ENCODE data around the gene PCMTD2.
"Not testable (repeated sequence)": the region's sequence is repeated elsewhere in the genome, so short reads cannot be mapped to it uniquely, and the experiment has no call there.

Gene PCMTD2

DNA sequence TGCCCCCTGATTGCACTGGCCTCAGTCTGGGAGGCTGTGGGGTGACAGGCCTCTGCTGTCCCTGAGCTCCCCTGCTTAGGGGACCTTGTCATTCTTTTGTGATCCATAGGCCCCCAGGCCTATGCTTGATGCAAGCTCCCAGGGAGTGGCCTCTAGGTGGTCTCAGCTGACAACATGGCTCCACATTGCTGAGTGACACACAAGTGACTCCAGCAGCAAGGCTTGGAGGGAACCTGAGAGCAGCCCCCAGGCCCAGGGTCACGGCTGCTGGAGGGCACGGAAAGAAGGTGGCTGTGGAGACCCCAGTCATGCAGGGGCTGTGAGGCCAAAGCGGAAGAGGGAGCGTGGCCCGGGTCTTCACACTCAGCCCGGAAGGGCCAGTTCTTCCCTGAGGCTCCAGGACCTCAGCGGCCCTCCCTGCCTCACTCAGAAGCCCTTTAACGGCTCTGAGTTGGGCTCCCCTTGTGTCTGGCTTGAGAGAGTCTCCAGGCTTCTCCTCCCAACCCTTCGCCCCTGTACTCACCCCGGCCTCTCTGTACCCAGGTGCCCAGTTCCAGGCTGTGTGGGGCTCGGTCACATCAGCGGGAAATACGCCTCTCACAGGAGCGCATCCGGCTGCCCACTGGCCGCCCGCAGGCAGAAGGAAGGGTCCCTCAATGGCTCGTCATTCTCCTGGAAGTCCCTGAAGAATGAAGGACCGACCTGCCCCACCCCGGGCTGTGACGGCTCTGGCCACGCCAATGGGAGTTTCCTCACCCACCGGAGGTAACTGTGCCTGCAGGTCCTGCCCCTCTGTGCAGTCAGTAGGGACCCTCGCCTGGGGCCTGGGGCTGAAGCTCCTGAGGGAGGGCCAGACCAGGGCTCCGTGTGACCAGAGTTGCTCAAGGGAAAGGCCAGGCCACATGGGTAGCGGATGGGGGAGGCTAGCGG lies 23.7 kb upstream of the PCMTD2 start:
- H3K4me3 ChIP-seq (ENCODE audit: control insufficient read depth, low read depth, low read length) = no peak overlapping the region
- TF ChIP-seq, protein P1, sequence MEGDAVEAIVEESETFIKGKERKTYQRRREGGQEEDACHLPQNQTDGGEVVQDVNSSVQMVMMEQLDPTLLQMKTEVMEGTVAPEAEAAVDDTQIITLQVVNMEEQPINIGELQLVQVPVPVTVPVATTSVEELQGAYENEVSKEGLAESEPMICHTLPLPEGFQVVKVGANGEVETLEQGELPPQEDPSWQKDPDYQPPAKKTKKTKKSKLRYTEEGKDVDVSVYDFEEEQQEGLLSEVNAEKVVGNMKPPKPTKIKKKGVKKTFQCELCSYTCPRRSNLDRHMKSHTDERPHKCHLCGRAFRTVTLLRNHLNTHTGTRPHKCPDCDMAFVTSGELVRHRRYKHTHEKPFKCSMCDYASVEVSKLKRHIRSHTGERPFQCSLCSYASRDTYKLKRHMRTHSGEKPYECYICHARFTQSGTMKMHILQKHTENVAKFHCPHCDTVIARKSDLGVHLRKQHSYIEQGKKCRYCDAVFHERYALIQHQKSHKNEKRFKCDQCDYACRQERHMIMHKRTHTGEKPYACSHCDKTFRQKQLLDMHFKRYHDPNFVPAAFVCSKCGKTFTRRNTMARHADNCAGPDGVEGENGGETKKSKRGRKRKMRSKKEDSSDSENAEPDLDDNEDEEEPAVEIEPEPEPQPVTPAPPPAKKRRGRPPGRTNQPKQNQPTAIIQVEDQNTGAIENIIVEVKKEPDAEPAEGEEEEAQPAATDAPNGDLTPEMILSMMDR (conservative IDR thresholded peaks at IDR 0.05; ENCODE audit: control insufficient read depth, insufficient read depth, low read depth, low read length) = no peak
- DNase-seq (ENCODE audit: low read depth) = no peak

DNA sequence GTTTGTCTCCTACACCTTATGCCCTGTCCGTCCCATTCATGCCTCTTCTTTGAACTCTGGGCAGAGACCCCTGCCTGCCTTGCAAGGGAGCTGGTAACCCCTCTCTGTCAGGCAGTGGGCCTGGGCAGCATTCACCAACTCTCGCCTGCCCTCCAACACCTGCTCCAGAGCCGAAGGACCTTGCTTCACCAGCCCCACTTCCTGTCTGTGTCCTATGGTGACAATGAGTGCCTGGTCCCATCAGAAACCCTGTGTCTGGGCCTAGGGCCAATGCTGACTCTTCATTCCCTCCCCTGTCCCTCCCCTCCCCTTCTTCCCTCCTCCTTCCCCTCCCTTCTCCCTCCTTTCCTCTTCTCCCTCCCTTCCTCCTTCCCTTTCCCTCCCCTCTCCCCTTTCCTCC lies 22.8 kb upstream of the PCMTD2 start:
- no peak overlapping the region for H3K4me3 ChIP-seq (ENCODE audit: control insufficient read depth, low read depth, low read length)
- TF ChIP-seq, protein P1 (conservative IDR thresholded peaks at IDR 0.05; ENCODE audit: control insufficient read depth, insufficient read depth, low read depth, low read length) = no peak
- DNase-seq (ENCODE audit: low read depth) = no peak

DNA sequence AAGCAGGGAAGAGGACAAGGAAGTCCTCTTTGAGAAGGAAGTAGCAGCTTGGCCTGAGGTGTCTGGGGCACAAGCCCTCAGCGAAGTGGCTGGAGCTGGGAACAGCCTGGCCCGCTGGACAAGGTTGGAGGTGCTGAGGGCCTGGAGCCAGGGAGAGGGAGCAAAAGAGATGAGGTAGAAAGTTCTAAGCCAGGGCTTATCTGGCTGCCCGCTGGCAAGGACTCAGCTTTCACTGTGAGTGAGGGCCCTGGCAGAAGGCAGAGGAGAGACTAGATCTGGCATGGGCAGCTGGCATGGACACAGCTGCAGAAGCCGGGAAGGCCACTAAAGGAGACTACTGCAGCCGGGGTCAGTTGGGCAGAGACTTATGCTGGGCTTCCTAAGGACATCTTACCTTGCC lies 21.8 kb upstream of the PCMTD2 start:
- TF ChIP-seq, protein P1 (conservative IDR thresholded peaks at IDR 0.05; ENCODE audit: control insufficient read depth, insufficient read depth, low read depth, low read length) = no peak
- DNase-seq (ENCODE audit: low read depth) = no peak
- H3K4me3 ChIP-seq (ENCODE audit: control insufficient read depth, low read depth, low read length) = no peak overlapping the region

DNA sequence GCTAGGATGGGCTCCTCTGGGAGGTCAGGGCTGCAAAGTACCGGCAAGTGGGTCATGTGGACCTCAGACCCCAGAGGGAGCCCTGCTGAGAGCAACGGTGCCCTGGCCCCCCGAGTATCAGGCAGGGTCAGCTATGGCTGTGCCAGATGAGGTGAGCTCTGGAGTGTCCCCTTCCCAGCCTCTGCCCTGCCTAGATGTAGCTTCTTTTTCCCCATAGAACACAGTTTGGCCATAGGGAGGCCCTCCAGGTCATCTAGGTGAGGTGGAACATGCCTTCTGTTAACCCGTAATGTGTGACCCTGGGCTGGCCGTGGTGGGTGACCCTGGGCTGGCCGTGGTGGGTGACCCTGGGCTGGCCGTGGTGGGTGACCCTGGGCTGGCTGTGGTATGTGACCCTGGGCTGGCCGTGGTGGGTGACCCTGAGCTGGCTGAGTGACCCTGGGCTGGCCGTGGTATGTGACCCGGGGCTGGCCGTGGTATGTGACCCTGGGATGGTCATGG lies 21.2 kb upstream of the PCMTD2 start:
- H3K4me3 ChIP-seq (ENCODE audit: control insufficient read depth, low read depth, low read length) = no peak overlapping the region
- TF ChIP-seq, protein P1 (conservative IDR thresholded peaks at IDR 0.05; ENCODE audit: control insufficient read depth, insufficient read depth, low read depth, low read length) = no peak
- DNase-seq (ENCODE audit: low read depth) = no peak

DNA sequence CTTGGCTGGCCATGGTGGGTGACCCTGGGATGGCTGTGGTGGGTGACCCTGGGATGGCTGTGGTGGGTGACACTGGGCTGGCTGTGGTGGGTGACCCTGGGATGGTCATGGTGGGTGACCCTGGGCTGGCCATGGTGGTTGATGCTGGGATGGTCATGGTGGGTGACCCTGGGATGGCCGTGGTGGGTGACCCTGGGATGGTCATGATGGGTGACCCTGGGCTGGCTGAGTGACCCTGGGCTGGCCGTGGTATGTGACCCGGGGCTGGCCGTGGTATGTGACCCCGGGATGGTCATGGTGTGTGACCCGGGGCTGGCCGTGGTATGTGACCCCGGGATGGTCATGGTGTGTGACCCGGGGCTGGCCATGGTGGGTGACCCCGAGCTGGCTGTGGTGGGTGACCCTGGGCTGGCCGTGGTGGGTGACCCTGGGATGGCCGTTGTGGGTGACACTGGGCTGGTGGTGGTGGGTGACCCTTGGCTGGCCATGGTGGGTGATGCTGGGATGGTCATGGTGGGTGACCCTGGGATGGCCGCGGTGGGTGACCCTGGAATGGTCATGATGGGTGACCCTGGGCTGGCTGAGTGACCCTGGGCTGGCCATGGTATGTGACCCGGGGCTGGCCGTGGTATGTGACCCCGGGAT lies 20.5 kb upstream of the PCMTD2 start:
- DNase-seq (ENCODE audit: low read depth); H3K4me3 ChIP-seq (ENCODE audit: control insufficient read depth, low read depth, low read length): not testable (repeated sequence)

DNA sequence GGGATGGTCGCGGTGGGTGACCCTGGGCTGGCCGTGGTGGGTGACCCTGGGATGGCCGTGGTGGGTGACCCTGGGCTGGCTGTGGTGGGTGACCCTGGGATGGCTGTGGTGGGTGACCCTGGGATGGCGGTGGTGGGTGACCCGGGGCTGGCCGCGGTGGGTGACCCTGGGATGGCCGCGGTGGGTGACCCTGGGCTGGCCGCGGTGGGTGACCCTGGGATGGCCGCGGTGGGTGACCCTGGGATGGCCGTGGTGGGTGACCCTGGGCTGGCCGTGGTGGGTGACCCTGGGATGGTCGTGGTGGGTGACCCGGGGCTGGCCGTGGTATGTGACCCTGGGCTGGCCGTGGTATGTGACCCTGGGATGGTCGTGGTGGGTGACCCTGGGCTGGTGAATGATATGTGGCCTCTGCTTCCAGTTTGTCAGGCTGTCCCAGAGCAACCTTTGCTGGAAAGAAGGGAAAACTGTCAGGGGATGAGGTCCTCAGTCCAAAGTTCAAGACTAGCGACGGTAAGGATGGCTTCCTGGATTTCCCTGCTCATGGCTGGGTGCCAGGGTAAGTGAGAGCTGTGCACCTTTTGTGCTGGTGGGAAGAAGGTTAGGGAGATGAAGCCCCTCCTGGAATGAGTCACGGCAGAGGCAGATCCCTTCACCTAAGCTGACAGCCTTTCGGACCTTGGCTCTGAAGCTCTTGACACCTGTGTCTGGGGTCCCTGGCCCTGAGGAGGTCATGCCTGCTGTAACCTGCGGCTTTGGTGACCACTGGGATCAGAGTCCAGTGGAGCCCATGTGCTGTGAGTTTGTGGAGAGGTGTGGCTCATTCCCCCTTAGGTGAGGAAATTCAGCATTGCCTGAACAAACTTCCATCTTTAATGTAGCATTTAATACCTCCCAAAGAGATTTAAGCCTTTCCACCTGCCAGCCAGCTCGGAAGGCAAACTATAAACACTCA lies 19.1 kb upstream of the PCMTD2 start:
- H3K4me3 ChIP-seq (ENCODE audit: control insufficient read depth, low read depth, low read length) = no peak overlapping the region
- no peak for DNase-seq (ENCODE audit: low read depth)
- TF ChIP-seq, protein P1 (conservative IDR thresholded peaks at IDR 0.05; ENCODE audit: control insufficient read depth, insufficient read depth, low read depth, low read length) = no peak
